Sigmoid colon (tissue), 7 donors: ENCODE measurements around the gene TRIB2. TPM values are rescaled to one million over a fixed set of nuclear protein-coding genes. Genes with fewer than 3 reads are reported as not detected.

Experiments used
- DNase-seq: peaks from one replicate; pipeline ENCODE4 v3.0.0-alpha.2; 2019
- H3K27ac ChIP-seq, 4 donors: fragments of 200-600 bp; sonication (generic); one replicate each; pipeline ENCODE4 v1.5.1; 2016 to 2019; ENCODE audit warnings: mild to moderate bottlenecking in 1 of 4
- H3K27me3 ChIP-seq, 3 donors: fragments of 200-600 bp; sonication (generic); one replicate each; pipeline ENCODE4 v1.5.1; 2019; ENCODE audit warnings: mild to moderate bottlenecking in 1 of 3
- H3K36me3 ChIP-seq, 4 donors: fragments of 200-600 bp; sonication (generic); one replicate each; pipeline ENCODE4 v1.5.1; 2016 to 2019
- H3K4me1 ChIP-seq, 4 donors: fragments of 200-600 bp; sonication (generic); one replicate each; pipeline ENCODE4 v1.5.1; 2017 to 2019
- H3K4me3 ChIP-seq, 4 donors: fragments of 200-600 bp; sonication (generic); one replicate each; pipeline ENCODE4 v1.5.1; 2017 to 2019; ENCODE audit warnings: mild to moderate bottlenecking in 2 of 4, moderate library complexity in 1 of 4
- H3K9me3 ChIP-seq, 4 donors: fragments of 200-600 bp in 3 of 4; sonication (generic) in 3 of 4; one replicate each; pipeline versions ENCODE4 v1.5.1 to v1.6.1; 2013 to 2019
- EP300 ChIP-seq, 4 donors: sonication (generic); formaldehyde crosslinking; IDR thresholded peaks; one replicate each; pipeline ENCODE4 v1.6.1; 2017; ENCODE audit warnings: antibody characterized with exemption in 4 of 4
- POLR2A ChIP-seq, 2 donors: fragments of 450-650 bp; IDR thresholded peaks; one replicate each; pipeline ENCODE4 v1.6.1; 2016; ENCODE audit warnings: antibody characterized with exemption in 2 of 2, mild to moderate bottlenecking in 2 of 2, moderate library complexity in 2 of 2
- POLR2AphosphoS5 ChIP-seq, 4 donors: sonication (generic); formaldehyde crosslinking; IDR thresholded peaks; one replicate each; pipeline ENCODE4 v1.6.1; 2017; ENCODE audit warnings: antibody characterized with exemption in 4 of 4
- WGBS, 2 donors: extraction: QIAGEN DNeasy Blood & Tissue Kit; methylation state at CpG; one replicate each; pipeline ENCODE4 v1.1.7; 2013; 5-methylcytosine and 5-hydroxymethylcytosine counted together
- intact Hi-C: fragments of 100-400 bp; cut with DNase I; formaldehyde crosslinking; loops from one replicate; pipeline ENCODE4 v1.15.1; 2023
- polyA plus RNA-seq, 3 donors: library from polyadenylated mRNA; stranded (reverse); fragments of 200-250 nt; gene quantifications; one replicate each; pipeline ENCODE4 v1.2.3, GENCODE V29; 2013
- small RNA-seq, 3 donors: library from RNA; depleted of rRNA; stranded (forward); fragments of <200 nt; gene quantifications; one replicate each; pipeline ENCODE3, GENCODE V24; 2016
- total RNA-seq, 4 donors: library from RNA; depleted of rRNA; stranded (reverse); fragments of >200 nt; gene quantifications; one replicate each; pipeline ENCODE4 v1.1.0, GENCODE V29; 2016
- TF ChIP-seq, protein P1 (sequence below), 4 experiments: fragments of 450-650 bp in 3 of 4; fragments of 200-600 bp in 1 of 4; IDR thresholded peaks; one replicate each; pipeline ENCODE4 v1.5.1; 2016 to 2019; ENCODE audit warnings: antibody characterized with exemption in 4 of 4, mild to moderate bottlenecking in 3 of 4, moderate library complexity in 2 of 4
- donor health status: healthy with polysubstance abuse.
- donor health status: Bipolar disorder and iron deficiency.
- donor health status: healthy.

TRIB2 gene
- total and polyA plus RNA-seq, 7 donors = 1.4 to 56.2 (median 34.2) TPM

DNA sequence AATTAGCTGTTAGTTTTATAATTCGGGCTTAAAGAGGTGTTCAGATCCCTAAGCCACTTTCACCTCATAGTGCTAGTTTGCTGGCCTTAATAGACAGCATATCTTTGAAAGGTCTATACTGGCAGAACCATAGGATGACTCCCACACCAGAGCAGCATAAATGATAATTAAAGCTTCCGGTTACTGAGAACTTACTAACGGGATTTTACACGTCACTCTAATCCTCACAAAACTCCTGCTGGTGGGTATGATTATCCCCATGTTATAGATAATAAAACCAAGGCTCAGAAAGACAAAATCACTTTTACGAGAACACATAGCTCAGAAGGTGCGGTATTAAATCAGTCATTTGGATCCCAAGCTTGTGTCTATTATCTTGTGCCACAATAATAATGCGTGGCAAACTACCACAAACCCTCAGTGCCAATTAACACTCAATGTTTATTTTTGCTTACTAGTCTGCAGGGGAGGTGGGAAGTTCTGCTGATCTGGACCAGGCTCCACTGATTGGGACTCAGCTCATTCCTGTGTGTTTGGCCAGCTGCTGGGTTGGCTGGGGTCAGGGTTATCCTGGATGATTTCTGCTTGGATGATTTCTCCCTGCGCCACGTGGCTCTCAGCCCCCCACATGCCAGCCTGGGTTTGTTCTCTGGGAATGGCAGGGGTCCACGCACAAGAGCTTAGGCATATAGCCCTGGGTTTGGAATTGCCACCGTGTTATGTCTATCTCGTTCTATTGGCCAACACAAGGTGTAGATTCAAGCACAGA, 62.3 kb downstream of the TRIB2 start:
- H3K4me1 ChIP-seq = no peaks in the 10 kb centered on the region
- H3K36me3 ChIP-seq = no peaks in the 10 kb centered on the region
- no peak overlapping the region for H3K4me3 ChIP-seq
- intact Hi-C loops = no loop called here
- 79 to 90% methylated on average over 12 of the region's 12 CpGs for WGBS, 2 donors
- H3K9me3 ChIP-seq = peaks cover 0 to 5% (median 2%) of the 10 kb centered on the region in 4 donors
- no peak for DNase-seq
- no peak overlapping the region for H3K27ac ChIP-seq
- no peaks in the 10 kb centered on the region for H3K27me3 ChIP-seq
- no peak for TF ChIP-seq EP300 (IDR thresholded peaks at IDR 0.05)

GRCh38 chr2:12781329-12781728, 64.6 kb downstream of the TRIB2 start:
- TF ChIP-seq POLR2AphosphoS5 (IDR thresholded peaks at IDR 0.05) (no peak), EP300 (IDR thresholded peaks at IDR 0.05) (no peak), POLR2A (IDR thresholded peaks at IDR 0.05) (no peak)
- TF ChIP-seq, protein P1, sequence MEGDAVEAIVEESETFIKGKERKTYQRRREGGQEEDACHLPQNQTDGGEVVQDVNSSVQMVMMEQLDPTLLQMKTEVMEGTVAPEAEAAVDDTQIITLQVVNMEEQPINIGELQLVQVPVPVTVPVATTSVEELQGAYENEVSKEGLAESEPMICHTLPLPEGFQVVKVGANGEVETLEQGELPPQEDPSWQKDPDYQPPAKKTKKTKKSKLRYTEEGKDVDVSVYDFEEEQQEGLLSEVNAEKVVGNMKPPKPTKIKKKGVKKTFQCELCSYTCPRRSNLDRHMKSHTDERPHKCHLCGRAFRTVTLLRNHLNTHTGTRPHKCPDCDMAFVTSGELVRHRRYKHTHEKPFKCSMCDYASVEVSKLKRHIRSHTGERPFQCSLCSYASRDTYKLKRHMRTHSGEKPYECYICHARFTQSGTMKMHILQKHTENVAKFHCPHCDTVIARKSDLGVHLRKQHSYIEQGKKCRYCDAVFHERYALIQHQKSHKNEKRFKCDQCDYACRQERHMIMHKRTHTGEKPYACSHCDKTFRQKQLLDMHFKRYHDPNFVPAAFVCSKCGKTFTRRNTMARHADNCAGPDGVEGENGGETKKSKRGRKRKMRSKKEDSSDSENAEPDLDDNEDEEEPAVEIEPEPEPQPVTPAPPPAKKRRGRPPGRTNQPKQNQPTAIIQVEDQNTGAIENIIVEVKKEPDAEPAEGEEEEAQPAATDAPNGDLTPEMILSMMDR (IDR thresholded peaks at IDR 0.05) = no peak
- H3K4me1 ChIP-seq = no peaks in the 10 kb centered on the region
- H3K9me3 ChIP-seq = no peaks in the 10 kb centered on the region
- intact Hi-C loops = no loop called here
- no peak overlapping the region for H3K27ac ChIP-seq
- H3K4me3 ChIP-seq = no peak overlapping the region
- no peak for DNase-seq
- no peaks in the 10 kb centered on the region for H3K27me3 ChIP-seq
- no peaks in the 10 kb centered on the region for H3K36me3 ChIP-seq

DNA sequence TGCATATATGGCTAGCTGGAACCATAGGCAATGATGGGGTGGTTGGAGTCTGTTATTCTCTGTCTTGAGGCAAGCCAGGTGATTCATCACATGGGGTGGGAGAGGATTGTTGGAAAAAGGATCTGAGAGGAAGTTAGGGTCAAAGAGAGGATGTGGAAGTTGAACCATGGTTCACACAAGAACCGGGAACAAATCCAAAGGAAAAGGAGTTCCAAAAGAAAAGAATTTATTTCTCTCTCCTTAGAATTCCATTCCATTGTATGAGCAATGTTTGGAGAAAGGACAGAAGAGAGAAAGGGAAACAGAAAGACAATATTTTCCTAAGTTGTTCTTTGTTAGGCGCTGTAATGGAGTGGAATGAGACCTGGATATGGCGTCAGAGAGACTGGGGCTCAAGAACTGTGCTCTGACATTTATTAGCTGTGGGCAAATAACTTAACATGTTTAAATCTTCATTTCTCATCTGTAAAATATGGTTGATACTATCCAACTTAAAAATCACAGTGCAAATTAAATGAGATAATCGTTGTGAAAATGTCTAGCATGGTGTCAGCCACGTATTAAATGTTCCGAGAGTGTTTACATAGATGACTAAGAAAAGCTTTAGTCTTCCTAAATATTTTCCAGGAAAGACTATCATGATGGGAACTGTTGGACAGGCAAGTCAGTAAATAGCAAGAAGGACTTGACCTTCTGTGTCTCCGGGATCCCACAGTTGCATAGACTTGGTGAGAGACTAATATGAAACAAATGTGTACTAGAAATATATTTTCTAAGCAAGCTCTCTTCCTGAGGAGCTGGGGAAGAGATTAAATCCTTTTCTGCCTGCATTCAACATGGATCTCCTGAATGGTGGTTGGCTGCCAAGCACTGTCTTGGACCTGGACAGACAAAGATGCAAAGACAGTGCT, 71.4 kb downstream of the TRIB2 start:
- Histone ChIP-seq H3K36me3 (no peaks in the 10 kb centered on the region), H3K27me3 (no peaks in the 10 kb centered on the region), H3K4me3 (no peak overlapping the region), H3K4me1 (peaks cover 0 to 14% (median 8%) of the 10 kb centered on the region in 4 donors), H3K27ac (peak overlapping the region; percentile 51 to 75 (median 74)), H3K9me3 (no peaks in the 10 kb centered on the region)
- TF ChIP-seq, protein P1 (IDR thresholded peaks at IDR 0.05) = no peak
- no peak for TF ChIP-seq POLR2A (IDR thresholded peaks at IDR 0.05)
- peak in 3 of 4 donors; percentile 81 to 85 (median 84) for TF ChIP-seq POLR2AphosphoS5 (IDR thresholded peaks at IDR 0.05)
- peak in 3 of 4 donors; percentile 74 to 87 (median 77) for TF ChIP-seq EP300 (IDR thresholded peaks at IDR 0.05)
- no peak for DNase-seq
- intact Hi-C loops = no loop called here
- 76 to 83% methylated on average over 7 of the region's 7 CpGs for WGBS, 2 donors

DNA sequence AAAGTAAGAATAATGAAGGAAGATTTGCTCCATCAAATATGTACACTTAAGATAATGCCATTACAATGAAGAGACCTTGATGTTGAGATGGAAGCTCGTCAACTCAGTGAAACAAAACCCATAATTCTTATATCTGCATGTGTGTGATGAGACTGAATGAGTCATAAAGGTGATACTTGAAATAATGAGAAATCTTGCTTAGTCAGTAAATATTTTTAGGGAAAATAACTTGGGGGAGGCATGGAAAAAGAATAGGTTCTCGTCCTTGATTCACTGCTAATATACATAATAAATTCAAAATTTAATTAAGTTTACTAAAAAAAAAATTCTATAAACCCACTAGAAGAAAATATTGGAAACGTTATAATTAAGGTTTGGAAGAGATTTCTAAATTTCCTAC, 75.2 kb downstream of the TRIB2 start:
- no peak overlapping the region for H3K4me3 ChIP-seq
- H3K36me3 ChIP-seq = no peaks in the 10 kb centered on the region
- H3K27me3 ChIP-seq = no peaks in the 10 kb centered on the region
- no peak for DNase-seq
- intact Hi-C loops = no loop called here
- no peak overlapping the region for H3K27ac ChIP-seq
- peaks cover 0 to 14% (median 8%) of the 10 kb centered on the region in 4 donors for H3K4me1 ChIP-seq
- WGBS, 2 donors = 75 to 91% methylated on average over 3 of the region's 3 CpGs
- TF ChIP-seq POLR2AphosphoS5 (IDR thresholded peaks at IDR 0.05) (no peak), POLR2A (IDR thresholded peaks at IDR 0.05) (no peak)
- TF ChIP-seq, protein P1 (IDR thresholded peaks at IDR 0.05) = no peak
- H3K9me3 ChIP-seq = no peaks in the 10 kb centered on the region

Small RNA genes within 50 kb of the gene (small RNA-seq; reads per million reads assigned to genes)
- 0 to 0.11 (median 0) reads per million in 3 donors for gene MIR3125
